GM12872 (cell line): ENCODE measurements around the gene TSPAN4.
A peak's percentile ranks its signal among the peaks of the same experiment; 100 is the strongest.

ENCODE experiments used
- TF ChIP-seq, protein P1 (sequence below): IDR thresholded peaks from 3 replicates; pipeline ENCODE4 v1.5.1; 2011; ENCODE audit warnings: low read depth, mild to moderate bottlenecking, low read length, moderate library complexity; ENCODE audit not compliant: insufficient read depth

Gene TSPAN4

DNA sequence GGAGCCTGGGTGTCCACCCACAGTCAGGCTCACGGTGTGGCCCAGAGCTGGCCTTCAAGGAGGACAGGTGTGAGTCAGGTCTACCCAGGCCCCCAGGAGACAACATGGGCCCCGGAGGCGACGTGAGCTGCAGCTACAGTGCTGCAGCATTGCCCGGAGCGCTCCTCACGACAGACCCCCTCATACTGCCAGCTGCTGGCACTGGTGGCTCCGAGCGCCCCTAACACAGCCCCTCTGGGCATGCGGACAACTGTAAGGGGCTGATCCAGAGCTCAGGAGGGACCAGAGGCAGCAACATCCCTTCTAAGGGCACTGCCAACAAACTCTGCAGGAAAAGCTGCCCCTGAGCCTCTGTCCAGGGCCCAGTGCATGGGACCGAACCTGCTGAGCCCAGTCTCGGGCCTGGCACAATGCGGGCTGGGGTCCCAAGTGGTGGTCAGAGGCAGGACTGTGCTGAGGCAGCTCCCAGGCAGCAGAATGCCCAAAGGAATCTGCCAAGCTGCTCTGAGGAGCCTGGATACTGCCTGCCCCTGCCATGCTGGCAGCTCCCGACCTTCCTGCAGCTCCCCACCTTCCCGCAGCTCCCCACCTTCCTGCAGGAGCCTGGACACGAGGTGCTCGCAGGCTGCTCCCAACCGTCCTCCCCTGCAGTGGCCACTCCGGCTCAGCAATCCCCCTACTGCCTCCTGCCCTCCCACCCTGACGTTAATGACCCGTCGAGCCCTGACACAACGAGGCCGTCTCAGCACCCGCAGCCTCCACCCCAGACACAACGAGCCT is 52.9 kb downstream of the TSPAN4 start:
- TF ChIP-seq, protein P1, sequence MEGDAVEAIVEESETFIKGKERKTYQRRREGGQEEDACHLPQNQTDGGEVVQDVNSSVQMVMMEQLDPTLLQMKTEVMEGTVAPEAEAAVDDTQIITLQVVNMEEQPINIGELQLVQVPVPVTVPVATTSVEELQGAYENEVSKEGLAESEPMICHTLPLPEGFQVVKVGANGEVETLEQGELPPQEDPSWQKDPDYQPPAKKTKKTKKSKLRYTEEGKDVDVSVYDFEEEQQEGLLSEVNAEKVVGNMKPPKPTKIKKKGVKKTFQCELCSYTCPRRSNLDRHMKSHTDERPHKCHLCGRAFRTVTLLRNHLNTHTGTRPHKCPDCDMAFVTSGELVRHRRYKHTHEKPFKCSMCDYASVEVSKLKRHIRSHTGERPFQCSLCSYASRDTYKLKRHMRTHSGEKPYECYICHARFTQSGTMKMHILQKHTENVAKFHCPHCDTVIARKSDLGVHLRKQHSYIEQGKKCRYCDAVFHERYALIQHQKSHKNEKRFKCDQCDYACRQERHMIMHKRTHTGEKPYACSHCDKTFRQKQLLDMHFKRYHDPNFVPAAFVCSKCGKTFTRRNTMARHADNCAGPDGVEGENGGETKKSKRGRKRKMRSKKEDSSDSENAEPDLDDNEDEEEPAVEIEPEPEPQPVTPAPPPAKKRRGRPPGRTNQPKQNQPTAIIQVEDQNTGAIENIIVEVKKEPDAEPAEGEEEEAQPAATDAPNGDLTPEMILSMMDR, result no peak

DNA sequence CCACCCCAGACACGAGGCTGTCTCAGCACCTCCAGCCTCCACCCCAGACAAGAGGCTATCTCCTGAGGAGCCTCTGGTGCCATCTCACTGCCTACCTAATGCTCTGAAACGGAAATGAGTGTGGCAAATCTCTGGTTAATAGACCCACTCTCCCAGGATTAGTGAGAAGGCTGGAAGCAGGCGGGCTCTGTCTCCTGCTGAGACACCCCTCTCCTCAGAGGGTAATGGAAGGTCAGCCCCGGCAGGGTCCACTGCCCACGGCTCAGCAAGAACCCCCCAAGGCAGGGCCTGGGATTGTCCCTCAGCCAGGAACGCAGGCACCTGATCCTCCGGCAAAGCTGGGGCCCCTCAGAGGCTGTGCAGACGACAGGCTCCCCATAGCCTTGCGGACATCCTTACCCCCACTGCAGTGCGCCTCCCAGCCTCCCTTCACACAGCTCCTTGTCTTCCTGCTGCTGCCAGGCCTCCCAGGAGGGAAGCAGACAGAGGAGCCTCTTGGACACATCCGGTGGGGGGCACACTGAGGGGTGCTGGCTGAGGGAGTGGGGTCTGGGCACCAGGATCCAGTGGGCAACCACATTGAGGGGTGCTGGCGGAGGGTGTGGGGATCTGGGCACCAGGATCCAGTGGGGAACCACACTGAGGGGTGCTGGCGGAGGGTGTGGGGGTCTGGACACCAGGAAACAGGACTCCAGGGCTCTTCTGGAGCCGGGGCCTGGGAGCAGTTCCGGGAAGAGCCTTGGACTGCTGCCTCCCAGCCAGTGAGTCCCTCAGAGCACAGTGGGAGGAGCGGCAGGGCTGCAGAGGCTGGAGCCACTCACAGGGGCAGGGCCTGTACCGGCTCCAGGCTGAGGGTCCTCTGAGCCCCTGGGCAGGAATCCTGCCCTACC is 54.8 kb downstream of the TSPAN4 start:
- TF ChIP-seq, protein P1, result no peak

DNA sequence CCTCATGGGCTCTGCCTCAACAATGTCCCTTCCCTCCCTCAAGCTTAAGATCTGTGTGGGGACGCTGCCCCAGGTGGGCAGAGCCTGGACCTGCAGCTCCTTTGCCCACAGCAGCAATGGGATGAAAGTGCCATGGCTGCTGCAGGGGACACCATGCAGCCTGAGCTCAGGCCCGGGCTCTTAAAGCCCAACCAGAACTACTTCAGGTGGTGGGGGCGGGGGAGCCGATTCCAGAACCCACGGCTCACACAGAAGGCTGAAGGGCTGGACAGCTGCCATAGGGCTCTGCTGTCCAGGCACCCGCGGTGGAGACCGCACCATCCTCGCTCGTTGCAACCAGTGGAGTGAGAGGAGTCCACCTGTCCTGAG is 55.5 kb downstream of the TSPAN4 start:
- TF ChIP-seq, protein P1, result 0 out of 3 replicates have a peak, but pooled peaks have one; percentile 22

DNA sequence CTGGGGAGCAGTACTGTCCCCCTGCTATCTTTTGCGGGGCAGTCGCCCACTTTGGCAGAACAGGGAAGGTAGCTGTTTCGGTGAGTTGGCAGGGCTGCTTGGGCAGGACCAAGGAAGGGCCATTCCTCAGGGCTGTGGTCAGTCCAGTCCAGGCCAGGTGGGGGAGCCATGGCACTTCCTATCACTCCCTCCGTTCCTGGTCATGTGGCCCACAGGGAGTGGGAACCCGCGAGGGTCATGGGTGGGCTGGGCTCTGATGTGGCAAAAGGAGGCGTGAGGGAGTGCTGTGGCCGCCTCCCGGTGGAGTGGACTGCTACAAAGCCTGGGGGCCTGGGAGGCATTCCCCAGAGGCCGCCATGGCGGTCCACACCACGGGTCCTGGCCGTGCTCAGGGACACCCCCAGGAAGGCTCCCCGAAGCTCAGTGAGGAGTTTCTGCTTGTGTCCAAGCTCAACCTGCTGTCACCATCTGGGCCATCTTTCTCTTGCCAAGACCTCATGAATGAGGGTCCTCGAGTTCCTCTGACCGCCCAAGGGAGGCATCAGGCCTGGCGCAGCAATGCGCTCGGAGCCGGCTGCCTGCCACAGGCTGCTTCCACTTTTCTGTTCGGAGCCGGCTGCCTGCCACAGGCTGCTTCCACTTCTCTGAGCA is 56.0 kb downstream of the TSPAN4 start:
- TF ChIP-seq, protein P1, result no peak

DNA sequence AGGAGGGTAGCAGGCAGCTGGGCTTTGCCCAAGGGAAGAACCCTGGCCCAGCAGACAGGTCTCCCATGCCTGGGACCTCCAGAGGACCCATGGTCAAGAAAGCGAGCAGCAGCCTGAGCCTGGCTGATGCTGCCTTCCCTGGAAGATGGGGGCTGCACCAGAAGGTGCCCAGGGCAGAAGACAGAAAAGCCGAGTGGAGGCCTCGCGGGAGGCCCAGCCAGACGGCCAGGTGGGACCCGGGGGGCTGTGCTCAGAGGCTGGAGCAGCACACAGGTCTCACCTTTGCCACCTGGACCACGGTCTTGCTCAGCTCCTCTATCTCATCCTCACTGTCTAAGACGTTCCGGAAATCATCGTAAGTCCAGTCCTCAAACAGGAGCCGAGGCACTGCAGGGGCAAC is 57.1 kb downstream of the TSPAN4 start:
- TF ChIP-seq, protein P1, result no peak

DNA sequence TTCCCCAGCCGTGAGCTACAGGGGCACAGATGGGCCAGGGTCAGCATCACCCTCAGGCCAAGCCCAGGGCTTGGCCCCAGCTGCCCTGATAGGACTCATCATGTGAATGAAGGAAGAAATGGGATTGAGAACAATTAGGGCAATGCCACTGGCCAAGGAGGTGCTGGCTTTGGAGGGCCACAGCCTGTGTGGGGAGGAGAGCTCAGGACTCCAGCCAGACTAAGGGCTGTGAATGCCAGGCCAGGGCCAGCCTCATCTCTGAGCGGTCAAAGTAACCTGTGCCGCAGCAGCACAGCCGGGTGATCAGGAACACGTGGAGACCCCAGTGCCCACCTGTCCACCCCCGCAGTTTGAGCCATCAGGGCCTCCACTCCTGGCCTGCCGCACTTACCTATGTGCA is 57.9 kb downstream of the TSPAN4 start:
- TF ChIP-seq, protein P1, result no peak
